ENCODE data around the gene LCP1.

Gene LCP1

GRCh38 chr13:46106839-46107371, 75.1 kb downstream of the LCP1 start:
- Histone ChIP-seq H3K27me3 (ENCODE audit: control insufficient read depth in 5 of 5, insufficient read depth in 4 of 5, low read length in 5 of 5) (peaks cover 0 to 2% (median 0%) of the 10 kb centered on the region in 5 donors), H3K9ac (ENCODE audit: low read length in 5 of 5) (no peak overlapping the region), H3K36me3 (ENCODE audit: control insufficient read depth in 5 of 5, insufficient read depth in 5 of 5, low read length in 5 of 5) (no peaks in the 10 kb centered on the region), H3K27ac (ENCODE audit: low read depth, low read length) (no peak overlapping the region), H3K4me3 (ENCODE audit: low read depth in 1 of 5, low read length in 5 of 5) (no peak overlapping the region), H3K9me3 (ENCODE audit: control insufficient read depth in 5 of 5, low read length in 5 of 5) (no peaks in the 10 kb centered on the region), H3K4me1 (ENCODE audit: control insufficient read depth in 5 of 5, insufficient read depth in 5 of 5, low read length in 5 of 5) (peaks cover 0 to 2% (median 0%) of the 10 kb centered on the region in 5 donors)

GRCh38 chr13:46104868-46105267, 77.1 kb downstream of the LCP1 start, which contains the start of gene CPB2:
Gene CPB2, minus strand, starts transcription at chr13:46105033. Its CDS starts 24 bp downstream, at chr13:46105009.
- H3K4me3 ChIP-seq (ENCODE audit: low read depth in 1 of 5, low read length in 5 of 5): no peak within 1 kb of the TSS
- peaks cover 0 to 10% (median 0%) of the 10 kb centered on the region in 5 donors for H3K4me1 ChIP-seq (ENCODE audit: control insufficient read depth in 5 of 5, insufficient read depth in 5 of 5, low read length in 5 of 5)
- H3K9me3 ChIP-seq (ENCODE audit: control insufficient read depth in 5 of 5, low read length in 5 of 5): no peaks in the 10 kb centered on the region
- no peak within 1 kb of the TSS for H3K27ac ChIP-seq (ENCODE audit: low read depth, low read length)
- no peak within 1 kb of the TSS for H3K9ac ChIP-seq (ENCODE audit: low read length in 5 of 5)
- H3K27me3 ChIP-seq (ENCODE audit: control insufficient read depth in 5 of 5, insufficient read depth in 4 of 5, low read length in 5 of 5): no peaks in the 10 kb centered on the region
- H3K36me3 ChIP-seq (ENCODE audit: control insufficient read depth in 5 of 5, insufficient read depth in 5 of 5, low read length in 5 of 5): no peaks in the 10 kb centered on the region

GRCh38 chr13:46103037-46103436, 78.9 kb downstream of the LCP1 start:
- Histone ChIP-seq H3K4me1 (ENCODE audit: control insufficient read depth in 5 of 5, insufficient read depth in 5 of 5, low read length in 5 of 5) (peaks cover 0 to 10% (median 0%) of the 10 kb centered on the region in 5 donors), H3K9me3 (ENCODE audit: control insufficient read depth in 5 of 5, low read length in 5 of 5) (no peaks in the 10 kb centered on the region), H3K27me3 (ENCODE audit: control insufficient read depth in 5 of 5, insufficient read depth in 4 of 5, low read length in 5 of 5) (no peaks in the 10 kb centered on the region), H3K36me3 (ENCODE audit: control insufficient read depth in 5 of 5, insufficient read depth in 5 of 5, low read length in 5 of 5) (no peaks in the 10 kb centered on the region), H3K27ac (ENCODE audit: low read depth, low read length) (no peak overlapping the region), H3K4me3 (ENCODE audit: low read depth in 1 of 5, low read length in 5 of 5) (no peak overlapping the region), H3K9ac (ENCODE audit: low read length in 5 of 5) (no peak overlapping the region)

- Histone ChIP-seq H3K27ac (ENCODE audit: low read depth, low read length) (no peak overlapping the region), H3K9ac (ENCODE audit: low read length in 5 of 5) (no peak overlapping the region)
These were observed 79.7 kb downstream of the LCP1 start for GRCh38 chr13:46102255-46102605.

GRCh38 chr13:46101484-46102254, 80.3 kb downstream of the LCP1 start:
- Histone ChIP-seq H3K4me1 (ENCODE audit: control insufficient read depth in 5 of 5, insufficient read depth in 5 of 5, low read length in 5 of 5) (peaks cover 0 to 10% (median 0%) of the 10 kb centered on the region in 5 donors), H3K9me3 (ENCODE audit: control insufficient read depth in 5 of 5, low read length in 5 of 5) (no peaks in the 10 kb centered on the region), H3K27ac (ENCODE audit: low read depth, low read length) (no peak overlapping the region), H3K9ac (ENCODE audit: low read length in 5 of 5) (no peak overlapping the region), H3K36me3 (ENCODE audit: control insufficient read depth in 5 of 5, insufficient read depth in 5 of 5, low read length in 5 of 5) (no peaks in the 10 kb centered on the region), H3K4me3 (ENCODE audit: low read depth in 1 of 5, low read length in 5 of 5) (no peak overlapping the region), H3K27me3 (ENCODE audit: control insufficient read depth in 5 of 5, insufficient read depth in 4 of 5, low read length in 5 of 5) (no peaks in the 10 kb centered on the region)

More at GRCh38 chr13:46102255-46102605, 79.7 kb downstream of the LCP1 start:
- no peaks in the 10 kb centered on the region for H3K27me3 ChIP-seq (ENCODE audit: control insufficient read depth in 5 of 5, insufficient read depth in 4 of 5, low read length in 5 of 5)
- H3K9me3 ChIP-seq (ENCODE audit: control insufficient read depth in 5 of 5, low read length in 5 of 5): no peaks in the 10 kb centered on the region
- H3K4me3 ChIP-seq (ENCODE audit: low read depth in 1 of 5, low read length in 5 of 5): no peak overlapping the region
- no peaks in the 10 kb centered on the region for H3K36me3 ChIP-seq (ENCODE audit: control insufficient read depth in 5 of 5, insufficient read depth in 5 of 5, low read length in 5 of 5)
- peaks cover 0 to 10% (median 0%) of the 10 kb centered on the region in 5 donors for H3K4me1 ChIP-seq (ENCODE audit: control insufficient read depth in 5 of 5, insufficient read depth in 5 of 5, low read length in 5 of 5)

GRCh38 chr13:46101002-46101401, 81.0 kb downstream of the LCP1 start:
- H3K27me3 ChIP-seq (ENCODE audit: control insufficient read depth in 5 of 5, insufficient read depth in 4 of 5, low read length in 5 of 5): no peaks in the 10 kb centered on the region
- H3K4me3 ChIP-seq (ENCODE audit: low read depth in 1 of 5, low read length in 5 of 5): no peak overlapping the region
- H3K9ac ChIP-seq (ENCODE audit: low read length in 5 of 5): no peak overlapping the region
- H3K36me3 ChIP-seq (ENCODE audit: control insufficient read depth in 5 of 5, insufficient read depth in 5 of 5, low read length in 5 of 5): no peaks in the 10 kb centered on the region
- no peaks in the 10 kb centered on the region for H3K9me3 ChIP-seq (ENCODE audit: control insufficient read depth in 5 of 5, low read length in 5 of 5)
- H3K27ac ChIP-seq (ENCODE audit: low read depth, low read length): no peak overlapping the region
- H3K4me1 ChIP-seq (ENCODE audit: control insufficient read depth in 5 of 5, insufficient read depth in 5 of 5, low read length in 5 of 5): peaks cover 0 to 10% (median 0%) of the 10 kb centered on the region in 5 donors

GRCh38 chr13:46100191-46100815, 81.7 kb downstream of the LCP1 start:
- H3K36me3 ChIP-seq (ENCODE audit: control insufficient read depth in 5 of 5, insufficient read depth in 5 of 5, low read length in 5 of 5): no peaks in the 10 kb centered on the region
- H3K4me3 ChIP-seq (ENCODE audit: low read depth in 1 of 5, low read length in 5 of 5): no peak overlapping the region
- no peaks in the 10 kb centered on the region for H3K27me3 ChIP-seq (ENCODE audit: control insufficient read depth in 5 of 5, insufficient read depth in 4 of 5, low read length in 5 of 5)
- H3K4me1 ChIP-seq (ENCODE audit: control insufficient read depth in 5 of 5, insufficient read depth in 5 of 5, low read length in 5 of 5): peaks cover 0 to 10% (median 0%) of the 10 kb centered on the region in 5 donors
- H3K9me3 ChIP-seq (ENCODE audit: control insufficient read depth in 5 of 5, low read length in 5 of 5): no peaks in the 10 kb centered on the region
- H3K9ac ChIP-seq (ENCODE audit: low read length in 5 of 5): no peak overlapping the region
- no peak overlapping the region for H3K27ac ChIP-seq (ENCODE audit: low read depth, low read length)

GRCh38 chr13:46097663-46098062, 84.3 kb downstream of the LCP1 start:
- Histone ChIP-seq H3K27me3 (ENCODE audit: control insufficient read depth in 5 of 5, insufficient read depth in 4 of 5, low read length in 5 of 5) (no peaks in the 10 kb centered on the region), H3K36me3 (ENCODE audit: control insufficient read depth in 5 of 5, insufficient read depth in 5 of 5, low read length in 5 of 5) (no peaks in the 10 kb centered on the region), H3K27ac (ENCODE audit: low read depth, low read length) (no peak overlapping the region), H3K9ac (ENCODE audit: low read length in 5 of 5) (no peak overlapping the region), H3K4me3 (ENCODE audit: low read depth in 1 of 5, low read length in 5 of 5) (no peak overlapping the region), H3K4me1 (ENCODE audit: control insufficient read depth in 5 of 5, insufficient read depth in 5 of 5, low read length in 5 of 5) (peaks cover 0 to 10% (median 0%) of the 10 kb centered on the region in 5 donors), H3K9me3 (ENCODE audit: control insufficient read depth in 5 of 5, low read length in 5 of 5) (no peaks in the 10 kb centered on the region)

- Histone ChIP-seq H3K27ac (ENCODE audit: low read depth, low read length) (no peak overlapping the region), H3K27me3 (ENCODE audit: control insufficient read depth in 5 of 5, insufficient read depth in 4 of 5, low read length in 5 of 5) (no peaks in the 10 kb centered on the region), H3K4me1 (ENCODE audit: control insufficient read depth in 5 of 5, insufficient read depth in 5 of 5, low read length in 5 of 5) (peaks cover 0 to 10% (median 0%) of the 10 kb centered on the region in 5 donors), H3K4me3 (ENCODE audit: low read depth in 1 of 5, low read length in 5 of 5) (no peak overlapping the region), H3K36me3 (ENCODE audit: control insufficient read depth in 5 of 5, insufficient read depth in 5 of 5, low read length in 5 of 5) (no peaks in the 10 kb centered on the region), H3K9me3 (ENCODE audit: control insufficient read depth in 5 of 5, low read length in 5 of 5) (no peaks in the 10 kb centered on the region), H3K9ac (ENCODE audit: low read length in 5 of 5) (no peak overlapping the region)
These were observed 85.0 kb downstream of the LCP1 start for GRCh38 chr13:46097015-46097414.

- Histone ChIP-seq H3K4me1 (ENCODE audit: control insufficient read depth in 5 of 5, insufficient read depth in 5 of 5, low read length in 5 of 5) (no peaks in the 10 kb centered on the region), H3K4me3 (ENCODE audit: low read depth in 1 of 5, low read length in 5 of 5) (no peak overlapping the region), H3K9ac (ENCODE audit: low read length in 5 of 5) (no peak overlapping the region), H3K27me3 (ENCODE audit: control insufficient read depth in 5 of 5, insufficient read depth in 4 of 5, low read length in 5 of 5) (no peaks in the 10 kb centered on the region), H3K27ac (ENCODE audit: low read depth, low read length) (no peak overlapping the region), H3K36me3 (ENCODE audit: control insufficient read depth in 5 of 5, insufficient read depth in 5 of 5, low read length in 5 of 5) (no peaks in the 10 kb centered on the region), H3K9me3 (ENCODE audit: control insufficient read depth in 5 of 5, low read length in 5 of 5) (no peaks in the 10 kb centered on the region)
These were observed 87.5 kb downstream of the LCP1 start for GRCh38 chr13:46094478-46094877.
